Thyroid gland (tissue), 4 donors: ENCODE measurements around the gene FGF22. TPM values are rescaled to one million over a fixed set of nuclear protein-coding genes. Genes with fewer than 3 reads are reported as not detected.

Experiments used
- DNase-seq, 2 donors: peaks; one replicate each; pipeline ENCODE4 v3.0.0-alpha.2; 2019
- H3K27ac ChIP-seq, 3 donors: fragments of 200-600 bp; sonication (generic); 1 replicate in 2 of 3; 2 replicates in 1 of 3; pipeline ENCODE4 v1.5.1; 2016 to 2019; ENCODE audit warnings: mild to moderate bottlenecking in 1 of 3, moderate library complexity in 1 of 3
- H3K27me3 ChIP-seq: fragments of 200-600 bp; sonication (generic); one replicate; pipeline ENCODE4 v1.5.1; 2019
- H3K36me3 ChIP-seq, 2 donors: fragments of 200-600 bp; sonication (generic); one replicate each; pipeline ENCODE4 v1.5.1; 2016 to 2019
- H3K4me1 ChIP-seq, 2 donors: fragments of 200-600 bp; sonication (generic); one replicate each; pipeline ENCODE4 v1.5.1; 2017 to 2019
- H3K4me3 ChIP-seq, 3 donors: fragments of 200-600 bp; sonication (generic); replicated peaks in 1 of 3; 1 replicate in 2 of 3; 2 replicates in 1 of 3; pipeline ENCODE4 v1.5.1; 2016; ENCODE audit warnings: mild to moderate bottlenecking in 1 of 3
- H3K9me3 ChIP-seq: fragments of 200-600 bp; sonication (generic); one replicate; pipeline ENCODE4 v1.5.1; 2017
- CTCF ChIP-seq, 6 experiments: fragments of 200-600 bp in 3 of 6; fragments of 450-650 bp in 3 of 6; sonication (generic) in 3 of 6; IDR thresholded peaks; one replicate each; pipeline ENCODE4 v1.5.1; 2016 to 2019; ENCODE audit warnings: antibody characterized with exemption in 6 of 6, mild to moderate bottlenecking in 2 of 6, inconsistent platforms in 1 of 6, moderate library complexity in 1 of 6
- POLR2A ChIP-seq, 2 donors: fragments of 450-650 bp; IDR thresholded peaks; one replicate each; pipeline ENCODE4 v1.6.1; 2017; ENCODE audit warnings: antibody characterized with exemption in 2 of 2, mild to moderate bottlenecking in 2 of 2, moderate library complexity in 1 of 2
- WGBS, 2 donors: methylation state at CpG; one replicate each; pipeline ENCODE4 v1.1.5; 2017; 5-methylcytosine and 5-hydroxymethylcytosine counted together
- intact Hi-C: fragments of 100-400 bp; cut with DNase I; formaldehyde crosslinking; loops from one replicate; pipeline ENCODE4 v1.15.1; 2023
- total RNA-seq, 4 donors: library from RNA; depleted of rRNA; stranded (reverse); fragments of >200 nt; gene quantifications; one replicate each; pipeline ENCODE4 v1.2.3, GENCODE V29; 2016

Gene FGF22
- total RNA-seq, 4 donors from 2014 or later, result not detected

- no peak for DNase-seq
- H3K9me3 ChIP-seq, result no peaks in the 10 kb centered on the region
- intact Hi-C loops, result no loop called here
These were observed 23.5 kb upstream of the FGF22 start for GRCh38 chr19:616062-616700.

GRCh38 chr19:616747-617526, 22.7 kb upstream of the FGF22 start:
- DNase-seq, result no peak
- Histone ChIP-seq H3K9me3 (no peaks in the 10 kb centered on the region), H3K36me3 (peaks cover 37 to 43% of the 10 kb centered on the region in 2 donors), H3K27ac (no peak overlapping the region), H3K4me3 (no peak overlapping the region), H3K27me3 (no peaks in the 10 kb centered on the region), H3K4me1 (peaks cover 0 to 4% of the 10 kb centered on the region in 2 donors)
- WGBS, 2 donors, result 93 to 95% methylated on average over 15 to 22 of the region's 58 CpGs
- TF ChIP-seq POLR2A (IDR thresholded peaks at IDR 0.05), result no peak
- no peak for TF ChIP-seq CTCF (IDR thresholded peaks at IDR 0.05)
- intact Hi-C loops, result no loop called here

More at GRCh38 chr19:616062-616700, 23.5 kb upstream of the FGF22 start:
- H3K4me1 ChIP-seq, result peaks cover 0 to 4% of the 10 kb centered on the region in 2 donors
- 64% methylated on average over 5 of the region's 97 CpGs; no CpG with 5 or more reads in 1 of the 2 donors for WGBS, 2 donors
- TF ChIP-seq POLR2A (IDR thresholded peaks at IDR 0.05), result no peak
- TF ChIP-seq CTCF (IDR thresholded peaks at IDR 0.05), result no peak
- H3K4me3 ChIP-seq, result no peak overlapping the region
- H3K36me3 ChIP-seq, result peaks cover 31 to 36% of the 10 kb centered on the region in 2 donors
- H3K27me3 ChIP-seq, result no peaks in the 10 kb centered on the region
- H3K27ac ChIP-seq, result no peak overlapping the region

GRCh38 chr19:617551-618246, 22.0 kb upstream of the FGF22 start:
- H3K27ac ChIP-seq, result no peak overlapping the region
- H3K4me1 ChIP-seq, result peaks cover 0 to 4% of the 10 kb centered on the region in 2 donors
- intact Hi-C loops, result no loop called here
- no peak overlapping the region for H3K4me3 ChIP-seq
- TF ChIP-seq POLR2A (IDR thresholded peaks at IDR 0.05), result no peak
- no peak for TF ChIP-seq CTCF (IDR thresholded peaks at IDR 0.05)
- DNase-seq, result no peak
- no peaks in the 10 kb centered on the region for H3K27me3 ChIP-seq
- peaks cover 45 to 47% of the 10 kb centered on the region in 2 donors for H3K36me3 ChIP-seq
- WGBS, 2 donors, result 94% methylated on average over 21 of the region's 29 CpGs; no CpG with 5 or more reads in 1 of the 2 donors
- no peaks in the 10 kb centered on the region for H3K9me3 ChIP-seq

- Histone ChIP-seq H3K27me3 (no peaks in the 10 kb centered on the region), H3K4me1 (peaks cover 0 to 4% of the 10 kb centered on the region in 2 donors), H3K4me3 (no peak overlapping the region), H3K9me3 (no peaks in the 10 kb centered on the region), H3K36me3 (peaks cover 50 to 51% of the 10 kb centered on the region in 2 donors), H3K27ac (no peak overlapping the region)
- TF ChIP-seq POLR2A (IDR thresholded peaks at IDR 0.05), result no peak
- TF ChIP-seq CTCF (IDR thresholded peaks at IDR 0.05), result no peak
- no peak for DNase-seq
- intact Hi-C loops, result no loop called here
- 96 to 100% methylated on average over 4 to 12 of the region's 19 CpGs for WGBS, 2 donors
These were observed 21.4 kb upstream of the FGF22 start for GRCh38 chr19:618247-618619.
